ENCODE data around the gene OR6B3.

Gene OR6B3

GRCh38 chr2:240053173-240054155 is at the start of gene OR6B3:
Gene OR6B3 (minus strand): TSS chr2:240053521.
- DNase-seq (ENCODE audit: low read depth, low spot score), result no peak

DNA sequence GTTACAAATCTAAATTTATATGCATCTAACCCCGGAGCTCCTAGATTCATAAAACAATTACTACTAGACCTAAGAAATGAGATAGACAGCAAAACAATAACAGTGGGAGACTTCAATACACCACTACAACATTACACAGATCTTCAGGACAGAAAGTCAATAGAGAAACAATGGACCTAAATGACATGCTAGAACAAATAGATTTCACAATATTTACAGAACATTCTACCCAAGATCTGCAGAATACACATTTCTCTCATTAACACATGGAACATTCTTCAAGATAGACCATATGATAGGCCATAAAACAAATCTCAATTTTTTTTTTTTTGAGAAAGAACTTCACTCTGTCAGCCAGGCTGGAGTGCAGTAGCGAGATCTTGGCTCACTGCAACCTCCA is 45.0 kb upstream of the OR6B3 start:
- no peak for DNase-seq (ENCODE audit: low read depth, low spot score)

- no peak for DNase-seq (ENCODE audit: low read depth, low spot score)
Observed at GRCh38 chr2:240095556-240096523, 42.5 kb upstream of the OR6B3 start.

GRCh38 chr2:240089306-240089705 is 36.0 kb upstream of the OR6B3 start:
- no peak for DNase-seq (ENCODE audit: low read depth, low spot score)

DNA sequence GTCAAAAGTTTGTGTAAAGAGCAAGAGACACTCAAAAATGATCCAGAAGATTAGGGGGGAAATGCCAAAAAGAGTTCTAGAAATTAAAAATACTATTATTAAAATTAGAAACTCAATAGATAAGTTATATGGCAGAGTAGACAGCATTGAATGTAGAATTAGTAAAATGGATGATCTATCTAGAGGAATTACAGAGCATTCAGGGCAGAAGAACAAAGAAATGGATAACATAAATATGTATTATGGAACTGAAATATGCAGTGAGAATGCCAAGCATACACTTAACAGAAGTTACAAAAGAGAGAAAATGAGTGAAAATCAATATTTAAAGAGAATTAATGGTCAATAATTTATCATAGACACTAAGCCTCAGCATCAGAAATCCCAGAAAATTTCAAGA is 33.2 kb upstream of the OR6B3 start:
- DNase-seq (ENCODE audit: low read depth, low spot score), result no peak

GRCh38 chr2:240078631-240079030 is 25.3 kb upstream of the OR6B3 start:
- no peak for DNase-seq (ENCODE audit: low read depth, low spot score)

- no peak for DNase-seq (ENCODE audit: low read depth, low spot score)
Observed at GRCh38 chr2:240077442-240077841, 24.1 kb upstream of the OR6B3 start.

GRCh38 chr2:240074545-240074944 is 21.2 kb upstream of the OR6B3 start:
- no peak for DNase-seq (ENCODE audit: low read depth, low spot score)

DNA sequence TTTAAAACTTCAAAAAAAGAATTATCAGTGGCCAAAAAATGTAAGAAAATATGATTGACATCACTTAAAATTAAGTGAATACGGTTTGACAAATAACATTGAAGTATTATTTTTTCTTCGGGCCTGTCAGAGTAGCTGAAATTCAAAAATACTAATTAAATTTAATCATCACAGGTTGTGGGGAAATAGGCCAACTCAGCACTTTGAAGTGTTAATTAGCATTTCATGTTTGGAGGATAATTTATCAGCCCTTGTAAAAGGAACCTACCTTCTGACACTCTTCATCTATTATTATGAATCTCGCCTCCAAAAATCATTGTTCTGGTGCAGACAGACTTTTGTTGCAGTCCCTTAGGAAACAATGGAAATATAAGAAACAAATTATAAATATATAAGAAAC is 17.6 kb upstream of the OR6B3 start:
- DNase-seq (ENCODE audit: low read depth, low spot score), result no peak

- DNase-seq (ENCODE audit: low read depth, low spot score), result no peak
Observed at GRCh38 chr2:240069829-240070228, 16.5 kb upstream of the OR6B3 start.

DNA sequence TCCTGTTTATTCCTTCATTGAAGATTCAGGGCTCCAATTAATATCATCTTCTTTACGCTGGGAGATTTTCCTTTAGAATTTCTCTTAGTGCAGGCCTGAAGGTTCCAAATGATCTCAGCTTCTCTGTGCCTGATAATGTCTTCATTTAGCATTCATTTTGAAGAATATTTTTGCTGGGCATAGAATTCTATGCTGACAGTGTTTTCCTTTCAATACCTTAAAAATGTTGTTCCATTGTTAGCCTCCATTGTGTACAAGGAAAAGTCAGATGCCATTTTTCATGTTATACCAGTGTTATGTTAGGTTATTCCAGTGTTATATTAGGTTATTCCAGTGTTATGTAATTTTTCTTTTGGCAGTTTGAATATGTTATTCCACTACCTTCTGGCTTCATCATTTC is 14.9 kb upstream of the OR6B3 start:
- DNase-seq (ENCODE audit: low read depth, low spot score), result no peak

DNA sequence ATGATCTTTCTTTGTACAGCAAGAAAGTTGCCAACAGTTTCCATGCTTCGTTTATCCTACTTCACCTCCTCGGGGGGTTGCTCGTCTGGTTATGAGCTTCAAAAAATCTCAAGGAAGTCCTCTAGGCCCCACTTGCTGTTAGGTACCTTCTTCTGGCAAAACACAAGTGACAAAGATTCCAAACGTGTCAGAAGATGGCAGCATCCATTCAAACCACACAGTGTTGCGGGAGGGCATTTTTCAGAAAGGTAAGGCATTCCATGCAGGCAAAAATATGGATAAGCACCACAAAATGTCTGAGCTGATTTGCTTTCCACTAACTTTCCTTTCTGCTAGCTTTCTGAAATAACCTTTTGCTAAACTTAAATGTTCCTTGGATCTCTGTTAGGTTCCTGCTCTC is 13.2 kb upstream of the OR6B3 start:
- no peak for DNase-seq (ENCODE audit: low read depth, low spot score)

DNA sequence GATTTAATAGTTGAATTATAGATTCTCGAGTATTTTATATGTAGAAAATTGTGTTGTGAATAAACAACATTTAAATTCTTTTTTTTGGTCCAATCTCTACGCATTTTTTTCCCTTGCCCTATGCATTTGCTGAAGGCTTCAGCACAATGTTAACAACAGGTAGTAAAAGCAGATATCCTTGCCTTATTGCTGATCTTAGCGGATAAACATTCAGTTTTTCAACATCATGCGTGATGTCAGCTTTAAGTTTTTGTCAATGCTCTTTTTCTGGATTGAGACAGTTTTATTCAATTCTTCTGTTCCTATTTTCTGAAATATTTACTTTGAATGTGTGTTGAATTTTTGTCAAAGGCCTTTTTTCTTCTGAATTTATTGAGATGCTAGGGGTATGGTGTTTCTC is 11.6 kb upstream of the OR6B3 start:
- no peak for DNase-seq (ENCODE audit: low read depth, low spot score)

GRCh38 chr2:240060977-240061591 is 7.8 kb upstream of the OR6B3 start:
- peak; percentile 18 for DNase-seq (ENCODE audit: low read depth, low spot score)

DNA sequence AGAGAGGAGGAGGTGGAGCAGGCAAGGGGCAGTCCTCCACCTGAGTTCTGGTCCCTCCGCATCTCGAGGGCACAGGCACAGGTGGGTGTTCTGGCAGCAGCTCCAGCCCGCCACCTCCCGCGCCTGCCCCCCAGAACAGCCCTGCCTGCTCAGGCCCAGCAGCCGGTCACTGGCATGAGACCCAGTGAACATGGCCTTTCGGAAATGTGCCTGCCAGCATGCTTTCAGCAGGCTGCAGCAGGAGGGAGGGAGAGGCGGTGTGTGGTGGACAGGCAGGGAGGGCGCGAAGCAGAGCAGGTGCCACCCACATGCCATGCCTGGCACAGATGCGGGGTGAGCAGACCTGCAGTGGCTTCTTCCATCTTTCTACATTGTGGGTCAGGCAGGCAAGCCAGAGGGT is 3.4 kb upstream of the OR6B3 start:
- no peak for DNase-seq (ENCODE audit: low read depth, low spot score)

GRCh38 chr2:240055177-240055917 is 2.0 kb upstream of the OR6B3 start:
- DNase-seq (ENCODE audit: low read depth, low spot score), result no peak

DNA sequence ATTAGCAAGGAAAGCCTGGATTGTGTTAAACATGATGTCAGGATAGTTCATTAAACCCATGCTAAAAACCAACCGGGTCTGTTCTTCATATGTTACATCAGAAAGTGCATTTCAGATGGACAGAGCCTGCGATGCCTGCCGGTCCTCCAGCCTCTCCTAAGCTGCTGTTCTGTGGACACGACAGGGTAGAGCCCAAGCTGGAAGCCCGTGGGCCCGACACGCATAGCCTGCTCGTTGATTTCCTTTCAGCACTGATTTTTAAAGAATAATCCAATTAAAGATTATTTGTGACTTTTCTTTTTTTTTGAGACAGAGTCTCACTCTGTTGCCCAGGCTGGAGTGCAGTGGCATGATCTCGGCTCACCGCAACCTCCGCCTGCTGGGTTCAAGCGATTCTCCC is 797 bp downstream of the OR6B3 start:
- no peak for DNase-seq (ENCODE audit: low read depth, low spot score)

GRCh38 chr2:240051697-240052096 is 1.6 kb downstream of the OR6B3 start:
- no peak for DNase-seq (ENCODE audit: low read depth, low spot score)

DNA sequence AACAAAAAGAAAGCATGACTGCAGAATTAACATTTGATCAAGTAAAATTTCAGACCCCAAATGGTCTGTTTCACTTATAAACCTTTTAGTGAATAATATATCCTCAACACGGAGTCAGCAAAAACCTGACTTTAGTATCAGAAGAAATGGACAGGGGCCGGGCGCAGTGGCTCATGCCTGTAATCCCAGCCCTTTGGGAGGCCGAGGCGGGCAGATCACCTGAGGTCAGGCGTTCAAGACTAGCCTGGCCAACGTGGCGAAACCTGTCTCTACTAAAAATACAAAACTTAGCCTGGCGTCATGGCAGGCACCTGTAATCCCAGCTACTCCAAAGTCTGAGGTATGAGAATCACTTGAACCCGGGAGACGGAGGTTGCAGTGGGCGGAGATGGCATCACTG is 3.0 kb downstream of the OR6B3 start:
- DNase-seq (ENCODE audit: low read depth, low spot score), result no peak

DNA sequence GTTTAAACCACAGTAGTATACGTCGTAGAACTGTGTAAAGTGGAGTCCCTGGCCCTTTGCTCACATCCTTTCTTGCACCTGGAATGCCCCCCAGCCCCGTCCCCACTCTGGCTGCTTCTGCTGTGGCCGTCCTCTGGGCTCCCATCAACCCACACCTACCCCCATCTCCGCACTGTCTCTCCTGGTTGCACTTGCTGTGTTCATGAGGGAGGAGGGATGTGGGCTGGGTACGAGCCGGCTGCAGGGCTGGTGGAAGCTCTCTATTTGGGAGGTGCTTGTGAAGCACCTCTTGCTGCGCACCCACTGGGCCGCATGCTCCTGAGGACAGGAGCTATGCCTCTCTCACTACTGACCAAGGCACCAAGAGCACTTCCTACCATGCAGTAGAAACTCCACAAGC is 5.1 kb downstream of the OR6B3 start:
- DNase-seq (ENCODE audit: low read depth, low spot score), result no peak

DNA sequence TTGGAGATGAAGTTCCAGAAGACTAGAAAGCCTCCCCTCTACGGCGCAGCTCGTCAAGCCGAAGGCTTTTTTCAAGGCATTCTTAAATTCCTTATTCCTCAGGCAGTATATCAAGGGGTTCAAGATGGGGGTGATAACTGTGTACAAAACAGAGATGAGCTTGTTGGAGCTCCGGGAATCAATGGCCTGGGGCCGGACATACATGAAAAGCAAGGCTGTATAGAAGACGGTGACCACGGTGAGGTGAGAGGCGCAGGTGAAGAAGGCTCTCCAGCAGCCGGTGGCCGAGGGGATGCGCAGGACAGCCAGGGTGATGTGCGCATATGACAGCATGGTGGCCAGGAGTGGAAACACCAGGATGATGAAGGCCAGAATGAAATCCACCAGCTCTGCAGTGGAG is 8.2 kb downstream of the OR6B3 start:
- DNase-seq (ENCODE audit: low read depth, low spot score), result no peak

Data from activated CD4-positive, CD25-positive, alpha-beta regulatory T cell treated with anti-CD3 and anti-CD28 coated beads, Interleukin-2, amount 50 U/mL, for 16 hours (primary cell).